Endodermal cell (in vitro differentiated cells): ENCODE results near the gene LAMA1. TPM values are rescaled to one million over a fixed set of nuclear protein-coding genes. Genes with fewer than 3 reads are reported as not detected.

Source experiments
- DNase-seq: peaks from one replicate; pipeline ENCODE4 v3.0.0-alpha.2; 2017
- H3K27ac ChIP-seq: 2 replicates; pipeline ENCODE4 v1.5.1; 2013; ENCODE audit warnings: mild to moderate bottlenecking, low read depth, low read length, moderate library complexity
- H3K27me3 ChIP-seq: 2 replicates; pipeline ENCODE4 v1.6.1; 2013; ENCODE audit warnings: mild to moderate bottlenecking, low read length, moderate library complexity; ENCODE audit not compliant: insufficient read depth, control insufficient read depth, poor library complexity, severe bottlenecking
- H3K36me3 ChIP-seq: 2 replicates; pipeline ENCODE4 v1.7.0; 2013; ENCODE audit warnings: mild to moderate bottlenecking, low read length, moderate library complexity; ENCODE audit not compliant: control insufficient read depth, insufficient read depth
- H3K4me1 ChIP-seq: one replicate; pipeline ENCODE4 v1.7.0; 2013; ENCODE audit warnings: low read length; ENCODE audit not compliant: control insufficient read depth, insufficient read depth
- H3K4me3 ChIP-seq: 2 replicates; pipeline ENCODE4 v1.5.1; 2013; ENCODE audit warnings: mild to moderate bottlenecking, low read length, moderate library complexity
- H3K9ac ChIP-seq: 2 replicates; pipeline ENCODE4 v1.6.1; 2013; ENCODE audit warnings: mild to moderate bottlenecking, low read length, moderate library complexity; ENCODE audit not compliant: poor library complexity, severe bottlenecking; ENCODE audit errors: extremely low read depth
- H3K9me3 ChIP-seq: 2 replicates; pipeline ENCODE4 v1.6.1; 2013; ENCODE audit warnings: mild to moderate bottlenecking, low read length, moderate library complexity; ENCODE audit not compliant: control insufficient read depth
- H3K27ac Mint-ChIP-seq: 2 replicates; pipeline ENCODE4 v1.8.0; 2020; ENCODE audit warnings: mixed read lengths
- H3K27me3 Mint-ChIP-seq: 2 replicates; pipeline ENCODE4 v1.8.0; 2021; ENCODE audit warnings: mild to moderate bottlenecking, mixed read lengths; ENCODE audit not compliant: insufficient read depth
- H3K36me3 Mint-ChIP-seq: 2 replicates; pipeline ENCODE4 v1.8.0; 2020; ENCODE audit warnings: low read depth, mixed read lengths
- H3K4me1 Mint-ChIP-seq: 2 replicates; pipeline ENCODE4 v1.8.0; 2020; ENCODE audit warnings: mixed read lengths
- H3K4me3 Mint-ChIP-seq: 2 replicates; pipeline ENCODE4 v1.8.0; 2020; ENCODE audit warnings: mild to moderate bottlenecking, moderate library complexity, mixed read lengths
- H3K9me3 Mint-ChIP-seq: 2 replicates; pipeline ENCODE4 v1.8.0; 2020; ENCODE audit warnings: mild to moderate bottlenecking, mixed read lengths
- WGBS, 2 experiments: methylation state at CpG; one replicate each; pipeline versions ENCODE4 v1.1.5 to v1.1.7; 2013; ENCODE audit warnings: missing lambda C conversion rate in 2 of 2, mixed read lengths in 1 of 2; ENCODE audit not compliant: insufficient coverage in 1 of 2, insufficient read length in 1 of 2; 5-methylcytosine and 5-hydroxymethylcytosine counted together
- total RNA-seq, 2 donors: library from RNA; stranded (reverse); fragmentation: NEBNext Ultra II Directional in 1 of 2; extraction: Animal tissue kit (Norgen Biotek cat#: 25700) in 1 of 2; gene quantifications; 2 replicates in 1 of 2; 3 replicates in 1 of 2; pipeline ENCODE4 v1.2.1, GENCODE V29; 2021
- TF ChIP-seq, protein P1 (sequence below): fragments of 200-600 bp; sonication (generic); conservative IDR thresholded peaks from 2 replicates; pipeline ENCODE4 v1.5.0; 2021; ENCODE audit warnings: antibody characterized with exemption, mild to moderate bottlenecking

LAMA1 gene
- total RNA-seq, 2 donors from 2014 or later, result 198 to 316 TPM

DNA sequence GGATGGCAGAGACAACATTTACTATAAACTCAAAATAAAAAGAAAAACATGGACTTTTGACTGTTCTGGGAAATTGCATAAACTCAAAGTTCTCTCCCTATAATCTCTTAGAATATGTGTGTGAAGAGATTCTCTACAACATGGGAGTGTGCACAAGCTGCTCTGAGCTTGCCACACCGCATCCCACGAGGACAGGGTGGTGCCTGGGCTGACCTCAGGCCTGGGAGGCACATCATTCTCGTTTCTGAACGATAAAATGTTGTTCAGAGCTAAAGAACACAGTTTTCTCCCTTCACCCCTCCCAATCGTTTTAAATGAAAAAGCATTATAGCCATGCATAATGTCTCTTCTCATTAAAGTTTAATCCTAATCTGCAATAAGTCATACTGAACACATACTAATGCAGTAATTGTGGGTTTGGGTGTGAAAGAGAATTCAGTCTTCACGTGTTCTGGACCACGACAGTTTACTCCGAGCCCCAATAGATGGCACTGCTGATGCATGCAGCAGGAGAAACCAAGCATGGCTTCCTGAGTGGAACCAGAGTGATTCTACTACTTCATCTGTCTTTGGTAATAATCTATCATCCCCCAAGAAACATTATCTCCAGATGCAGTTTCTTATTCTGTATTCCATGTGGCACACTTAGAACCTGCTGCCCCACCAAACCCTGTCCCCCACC, 46.9 kb upstream of the LAMA1 start:
- peaks cover 21% of the 10 kb centered on the region for H3K27me3 Mint-ChIP-seq
- WGBS, 2 experiments, result 64 to 73% methylated on average over 5 to 8 of the region's 8 CpGs

DNA sequence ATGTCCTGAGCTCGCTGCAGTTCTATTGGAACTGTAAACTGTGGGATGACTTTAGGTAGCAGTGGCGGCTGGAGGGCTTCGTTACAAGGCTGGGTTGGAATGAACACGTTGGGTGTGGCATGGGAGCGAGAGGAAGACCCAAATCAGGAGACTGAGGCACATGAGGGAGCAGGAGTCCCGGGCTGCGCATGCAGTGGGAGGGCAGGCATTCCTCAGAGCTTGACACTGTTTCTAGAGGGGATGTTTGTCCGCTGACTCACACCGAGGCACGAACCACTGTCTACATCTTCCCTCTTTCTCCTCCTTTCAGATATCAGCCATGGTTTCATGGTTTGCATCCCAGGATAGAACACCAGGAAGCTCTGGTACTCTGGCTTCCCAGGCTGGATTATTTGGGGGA, 40.6 kb upstream of the LAMA1 start:
- Histone ChIP-seq H3K4me1 (peaks cover 6% of the 10 kb centered on the region), H3K27ac (no peak overlapping the region), H3K36me3 (no peaks in the 10 kb centered on the region), H3K27me3 (peaks cover 26% of the 10 kb centered on the region), H3K4me3 (no peak overlapping the region), H3K9ac (no peak overlapping the region), H3K9me3 (no peaks in the 10 kb centered on the region)
- Mint-ChIP-seq H3K4me3 (no peak overlapping the region), H3K27me3 (peaks cover 44% of the 10 kb centered on the region), H3K9me3 (no peaks in the 10 kb centered on the region), H3K36me3 (no peaks in the 10 kb centered on the region), H3K27ac (peak overlapping the region; percentile 92), H3K4me1 (peaks cover 34% of the 10 kb centered on the region)
- no peak for DNase-seq
- TF ChIP-seq, protein P1, sequence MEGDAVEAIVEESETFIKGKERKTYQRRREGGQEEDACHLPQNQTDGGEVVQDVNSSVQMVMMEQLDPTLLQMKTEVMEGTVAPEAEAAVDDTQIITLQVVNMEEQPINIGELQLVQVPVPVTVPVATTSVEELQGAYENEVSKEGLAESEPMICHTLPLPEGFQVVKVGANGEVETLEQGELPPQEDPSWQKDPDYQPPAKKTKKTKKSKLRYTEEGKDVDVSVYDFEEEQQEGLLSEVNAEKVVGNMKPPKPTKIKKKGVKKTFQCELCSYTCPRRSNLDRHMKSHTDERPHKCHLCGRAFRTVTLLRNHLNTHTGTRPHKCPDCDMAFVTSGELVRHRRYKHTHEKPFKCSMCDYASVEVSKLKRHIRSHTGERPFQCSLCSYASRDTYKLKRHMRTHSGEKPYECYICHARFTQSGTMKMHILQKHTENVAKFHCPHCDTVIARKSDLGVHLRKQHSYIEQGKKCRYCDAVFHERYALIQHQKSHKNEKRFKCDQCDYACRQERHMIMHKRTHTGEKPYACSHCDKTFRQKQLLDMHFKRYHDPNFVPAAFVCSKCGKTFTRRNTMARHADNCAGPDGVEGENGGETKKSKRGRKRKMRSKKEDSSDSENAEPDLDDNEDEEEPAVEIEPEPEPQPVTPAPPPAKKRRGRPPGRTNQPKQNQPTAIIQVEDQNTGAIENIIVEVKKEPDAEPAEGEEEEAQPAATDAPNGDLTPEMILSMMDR, result no peak
- 73 to 77% methylated on average over 9 to 10 of the region's 10 CpGs for WGBS, 2 experiments

More for the DNA sequence above, 46.9 kb upstream of the LAMA1 start:
- TF ChIP-seq, protein P1, result peak; percentile 73
- Mint-ChIP-seq H3K36me3 (no peaks in the 10 kb centered on the region), H3K4me1 (peaks cover 49% of the 10 kb centered on the region), H3K27ac (no peak overlapping the region), H3K4me3 (no peak overlapping the region), H3K9me3 (no peaks in the 10 kb centered on the region)
- Histone ChIP-seq H3K9ac (no peak overlapping the region), H3K4me3 (no peak overlapping the region), H3K36me3 (no peaks in the 10 kb centered on the region), H3K4me1 (peaks cover 11% of the 10 kb centered on the region), H3K27me3 (peaks cover 7% of the 10 kb centered on the region), H3K9me3 (no peaks in the 10 kb centered on the region), H3K27ac (no peak overlapping the region)
- DNase-seq, result peak; percentile 64

DNA sequence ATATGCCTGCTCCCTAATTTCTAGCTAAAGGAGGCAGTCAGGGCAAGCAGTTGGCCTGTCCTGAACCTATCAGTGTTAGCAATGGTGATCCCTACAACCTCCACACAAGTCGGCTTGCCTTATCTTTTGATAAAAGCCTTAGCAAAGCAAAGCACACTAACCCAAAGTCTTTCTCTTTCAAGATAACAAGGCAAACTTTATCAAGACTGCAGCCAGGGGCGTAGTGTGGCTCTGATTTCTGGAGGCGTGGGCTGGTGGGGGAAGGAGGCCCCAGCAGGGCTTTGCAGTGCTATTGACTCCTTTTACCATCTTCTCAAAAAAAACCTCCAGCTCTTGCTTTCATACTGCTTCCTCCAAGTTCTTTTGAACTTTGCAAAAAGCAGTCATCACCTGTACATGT, 40.2 kb upstream of the LAMA1 start:
- H3K4me3 ChIP-seq, result no peak overlapping the region
- peaks cover 26% of the 10 kb centered on the region for H3K27me3 ChIP-seq
- no peaks in the 10 kb centered on the region for H3K9me3 ChIP-seq
- H3K27ac Mint-ChIP-seq, result peak overlapping the region; percentile 92
- no peaks in the 10 kb centered on the region for H3K36me3 ChIP-seq
- 11% methylated on average over 3 of the region's 3 CpGs; no CpG with 5 or more reads in 1 of the 2 experiments for WGBS, 2 experiments
- H3K9me3 Mint-ChIP-seq, result no peaks in the 10 kb centered on the region
- H3K9ac ChIP-seq, result no peak overlapping the region
- no peak overlapping the region for H3K4me3 Mint-ChIP-seq
- peaks cover 40% of the 10 kb centered on the region for H3K27me3 Mint-ChIP-seq
- H3K36me3 Mint-ChIP-seq, result no peaks in the 10 kb centered on the region
- TF ChIP-seq, protein P1, result peak; percentile 44
- no peak overlapping the region for H3K27ac ChIP-seq
- H3K4me1 ChIP-seq, result peaks cover 6% of the 10 kb centered on the region
- DNase-seq, result peak; percentile 73
- peaks cover 34% of the 10 kb centered on the region for H3K4me1 Mint-ChIP-seq
